IMR-90 (cell line): ENCODE data around the gene UCK2. TPM values are rescaled to one million over a fixed set of nuclear protein-coding genes. Genes with fewer than 3 reads are reported as not detected.
A peak's percentile ranks its signal among the peaks of the same experiment; 100 is the strongest.

Experiments used
- ATAC-seq: fragments of 200-7000 bp; cut with Tn5 transposase; 2 replicates; pipeline ENCODE4 v1.9.1; 2020; ENCODE audit warnings: low read depth, mild to moderate bottlenecking, moderate library complexity
- BruUV-seq: library from RNA; stranded (reverse); fragments of 400-500 nt; replicated peaks from 2 replicates; lab custom pipeline; 2021; lab: Mats Ljungman, UMichigan
- CTCF ChIA-PET: fragments of 300-600 bp; formaldehyde crosslinking; extraction: SDS; loops from one replicate; lab custom pipeline; 2021; ENCODE audit warnings: antibody characterized with exemption; lab: Yijun Ruan, JAX
- POLR2A ChIA-PET: fragments of 300-600 bp; sonication (Branson Sonifier 250); formaldehyde crosslinking; loops from one replicate; lab custom pipeline; 2022; ENCODE audit warnings: antibody characterized with exemption; ENCODE audit not compliant: unreplicated experiment; lab: Charles Lee
- DNase-seq: peaks from one replicate; pipeline ENCODE4 v3.0.0; 2013
- H2AFZ ChIP-seq: replicated peaks from 2 replicates; pipeline ENCODE3; 2013; ENCODE audit warnings: low read length, mild to moderate bottlenecking; ENCODE audit not compliant: poor library complexity
- H2AK5ac ChIP-seq: 2 replicates; pipeline ENCODE4 v1.6.1; 2013; ENCODE audit warnings: low read depth, low read length, inconsistent platforms
- H2AK9ac ChIP-seq: replicated peaks from 2 replicates; pipeline ENCODE3; 2013; ENCODE audit warnings: mild to moderate bottlenecking, low read depth, low read length, moderate library complexity; ENCODE audit not compliant: poor library complexity
- H2BK120ac ChIP-seq: 2 replicates; pipeline ENCODE4 v1.6.1; 2013; ENCODE audit warnings: low read depth, low read length, inconsistent platforms
- H2BK15ac ChIP-seq: 3 replicates; pipeline ENCODE4 v1.6.1; 2013; ENCODE audit warnings: low read depth, low read length, inconsistent platforms
- H2BK20ac ChIP-seq: 2 replicates; pipeline ENCODE4 v1.6.1; 2013; ENCODE audit warnings: low read depth, mild to moderate bottlenecking, inconsistent platforms, low read length, moderate library complexity
- H2BK5ac ChIP-seq: 2 replicates; pipeline ENCODE4 v1.6.1; 2013; ENCODE audit warnings: mild to moderate bottlenecking, low read depth, low read length, inconsistent platforms; ENCODE audit not compliant: poor library complexity, severe bottlenecking
- H3K14ac ChIP-seq: replicated peaks from 2 replicates; pipeline ENCODE4 v1.6.1; 2013; ENCODE audit warnings: low read depth, low read length, inconsistent platforms
- H3K18ac ChIP-seq: 2 replicates; pipeline ENCODE4 v1.6.1; 2013; ENCODE audit warnings: low read depth, low read length, control low read depth
- H3K23ac ChIP-seq: 2 replicates; pipeline ENCODE4 v1.6.1; 2013; ENCODE audit warnings: low read depth, low read length, inconsistent platforms
- H3K27ac ChIP-seq: 2 replicates; pipeline ENCODE4 v1.5.1; 2013; ENCODE audit warnings: mild to moderate bottlenecking, control low read depth, low read length; ENCODE audit not compliant: insufficient read depth
- H3K27me3 ChIP-seq: 2 replicates; pipeline ENCODE4 v1.6.1; 2013; ENCODE audit warnings: low read length; ENCODE audit not compliant: control insufficient read depth, insufficient read depth
- H3K36me3 ChIP-seq: 2 replicates; pipeline ENCODE4 v1.6.1; 2013; ENCODE audit warnings: low read length, mixed read lengths; ENCODE audit not compliant: control insufficient read depth, insufficient read depth
- H3K4ac ChIP-seq: 2 replicates; pipeline ENCODE4 v1.6.1; 2013; ENCODE audit warnings: low read depth, low read length, inconsistent platforms
- H3K4me1 ChIP-seq: 2 replicates; pipeline ENCODE4 v1.6.1; 2013; ENCODE audit warnings: low read length, mixed read lengths; ENCODE audit not compliant: control insufficient read depth, insufficient read depth
- H3K4me2 ChIP-seq: 2 replicates; pipeline ENCODE4 v1.6.1; 2013; ENCODE audit warnings: low read depth, mild to moderate bottlenecking, control low read depth, low read length, moderate library complexity
- H3K4me3 ChIP-seq: 2 replicates; pipeline ENCODE4 v1.5.1; 2013; ENCODE audit warnings: low read depth, mild to moderate bottlenecking, control low read depth, low read length, moderate library complexity; ENCODE audit not compliant: insufficient read depth
- H3K56ac ChIP-seq: 2 replicates; pipeline ENCODE4 v1.6.1; 2013; ENCODE audit warnings: low read length, inconsistent platforms; ENCODE audit not compliant: insufficient read depth; ENCODE audit errors: extremely low read depth
- H3K79me1 ChIP-seq, 2 experiments: 2 replicates each; pipeline ENCODE4 v1.6.1; 2013; ENCODE audit warnings: low read length in 2 of 2, inconsistent platforms in 1 of 2, low read depth in 1 of 2
- H3K9ac ChIP-seq: 2 replicates; pipeline ENCODE4 v1.6.1; 2013; ENCODE audit warnings: low read depth, low read length, control low read depth
- H3K9me1 ChIP-seq: 2 replicates; pipeline ENCODE4 v1.6.1; 2013; ENCODE audit warnings: low read length, inconsistent platforms; ENCODE audit not compliant: insufficient read depth
- H3K9me3 ChIP-seq: 2 replicates; pipeline ENCODE4 v1.6.1; 2013; ENCODE audit warnings: low read length; ENCODE audit not compliant: control insufficient read depth, insufficient read depth
- H4K20me1 ChIP-seq: 2 replicates; pipeline ENCODE4 v1.6.1; 2013; ENCODE audit warnings: low read length, inconsistent platforms; ENCODE audit not compliant: insufficient read depth
- H4K5ac ChIP-seq: 2 replicates; pipeline ENCODE4 v1.6.1; 2013; ENCODE audit warnings: mild to moderate bottlenecking, low read depth, low read length, control low read depth
- H4K8ac ChIP-seq, 2 experiments: 2 replicates each; pipeline ENCODE4 v1.6.1; 2013; ENCODE audit warnings: low read depth in 2 of 2, low read length in 2 of 2, control low read depth in 1 of 2, inconsistent platforms in 1 of 2
- H4K91ac ChIP-seq: 2 replicates; pipeline ENCODE4 v1.6.1; 2013; ENCODE audit warnings: low read depth, low read length, inconsistent platforms; ENCODE audit not compliant: insufficient read depth
- CTCF ChIP-seq: conservative IDR thresholded peaks from 2 replicates; pipeline ENCODE4 v1.5.1; 2012; ENCODE audit warnings: mild to moderate bottlenecking, low read depth, low read length, improper control_type of control experiment
- FOS ChIP-seq: fragments of 150-350 bp; IDR thresholded peaks from 2 replicates; pipeline ENCODE4 v1.6.1; 2016; ENCODE audit warnings: low read depth, low read length
- MAFK ChIP-seq: IDR thresholded peaks from 2 replicates; pipeline ENCODE4 v1.6.1; 2012; ENCODE audit warnings: low read depth, low read length, improper control_type of control experiment
- MAZ ChIP-seq: IDR thresholded peaks from 2 replicates; pipeline ENCODE4 v1.6.1; 2012; ENCODE audit warnings: low read depth, mild to moderate bottlenecking, low read length, improper control_type of control experiment, moderate library complexity, borderline replicate concordance
- NFE2L2 ChIP-seq: fragments of 150-350 bp; IDR thresholded peaks from 2 replicates; pipeline ENCODE4 v1.6.1; 2016; ENCODE audit warnings: low read depth, mild to moderate bottlenecking, low read length
- POLR2A ChIP-seq: IDR thresholded peaks from 2 replicates; pipeline ENCODE4 v1.6.1; 2012; ENCODE audit warnings: mild to moderate bottlenecking, low read depth, low read length
- RAD21 ChIP-seq: IDR thresholded peaks from 2 replicates; pipeline ENCODE4 v1.6.1; 2012; ENCODE audit warnings: low read length, improper control_type of control experiment
- WGBS, 2 experiments: methylation state at CpG; one replicate each; pipeline versions ENCODE4 v1.1.5 to v1.1.7; 2013; ENCODE audit warnings: missing lambda C conversion rate in 2 of 2; ENCODE audit not compliant: insufficient read length in 1 of 2; ENCODE audit errors: extremely low coverage in 2 of 2; 5-methylcytosine and 5-hydroxymethylcytosine counted together
- dilution Hi-C: fragments of 300-500 bp; cut with HindIII; formaldehyde crosslinking; loops from one replicate; pipeline ENCODE4 v1.14.3; 2018; ENCODE audit warnings: low sequenced_read_pairs; ENCODE audit not compliant: unreplicated experiment
- in situ Hi-C: fragments of 300-500 bp; cut with MboI; formaldehyde crosslinking; loops from 3 replicates; pipeline ENCODE4 v1.14.3; 2019; ENCODE audit warnings: low sequenced_read_pairs, inconsistent platforms, mixed read lengths
- intact Hi-C: fragments of 100-400 bp; cut with micrococcal nuclease; formaldehyde crosslinking; loops from 2 replicates; pipeline ENCODE4 v1.10.0; 2022
- polyA plus RNA-seq, 3 experiments: library from polyadenylated mRNA; depleted of rRNA; stranded (reverse); fragments of >200 nt; gene quantifications; 2 replicates each; pipeline ENCODE4 v1.2.3, GENCODE V29; 2012; ENCODE audit warnings: low replicate concordance in 1 of 3
- total RNA-seq: library from RNA; depleted of rRNA; stranded (reverse); fragments of >200 nt; gene quantifications from 2 replicates; pipeline ENCODE4 v1.2.3, GENCODE V29; 2012

Gene UCK2
- total and polyA plus RNA-seq, 2 of the 4 experiments (the other 2 are of a cell fraction): 83.0 to 87.8 TPM

- no peaks in the 10 kb centered on the region for H3K9me3 ChIP-seq
- H2AK5ac ChIP-seq: no peak overlapping the region
- DNase-seq (no peak), ATAC-seq (no peak)
- no peak overlapping the region for H2AK9ac ChIP-seq
- H3K18ac ChIP-seq: no peak overlapping the region
- dilution Hi-C loops (no loop called here), intact Hi-C loops (no loop called here), in situ Hi-C loops (no loop called here)
- peaks cover 6% of the 10 kb centered on the region; the same call in 1 of the 2 replicates for H4K20me1 ChIP-seq
- H4K8ac ChIP-seq: no peak overlapping the region
- H3K23ac ChIP-seq: no peak overlapping the region
- H2BK15ac ChIP-seq: no peak overlapping the region
- no peak overlapping the region for H3K9ac ChIP-seq
- TF ChIP-seq RAD21 (no peak), CTCF (no peak), NFE2L2 (no peak), FOS (no peak), POLR2A (no peak), MAFK (no peak), MAZ (no peak)
- no peak overlapping the region for H3K4me3 ChIP-seq
- H4K5ac ChIP-seq: no peak overlapping the region
- peak overlapping the region; percentile 21 for H2BK5ac ChIP-seq
- H3K9me1 ChIP-seq: peaks cover 48% of the 10 kb centered on the region
- H3K36me3 ChIP-seq: peaks cover 17% of the 10 kb centered on the region
- no peak overlapping the region for H2AFZ ChIP-seq
- H2BK20ac ChIP-seq: no peak overlapping the region
- no peak overlapping the region for H3K27ac ChIP-seq
- BruUV-seq: no TSS peak
- WGBS, 2 experiments: 90% methylated on average over 2 of the region's 4 CpGs; no CpG with 5 or more reads in 1 of the 2 experiments
- CTCF ChIA-PET: no interaction called here
- peaks cover 40% of the 10 kb centered on the region for H3K4me1 ChIP-seq
- POLR2A ChIA-PET: no interaction called here
- no peaks in the 10 kb centered on the region for H3K27me3 ChIP-seq
- peaks cover 63 to 87% of the 10 kb centered on the region in 2 experiments for H3K79me1 ChIP-seq
- H3K4me2 ChIP-seq: no peak overlapping the region
- H2BK120ac ChIP-seq: no peak overlapping the region
- no peak overlapping the region for H3K14ac ChIP-seq
- no peak overlapping the region for H3K4ac ChIP-seq
- no peak overlapping the region for H3K56ac ChIP-seq
- H4K91ac ChIP-seq: no peak overlapping the region
Observed at GRCh38 chr1:165892935-165893334, 65.5 kb downstream of the UCK2 start.
